ENCODE data around the gene FOXRED2.
A peak's percentile ranks its signal among the peaks of the same experiment; 100 is the strongest.
"Not testable (repeated sequence)": the region's sequence is repeated elsewhere in the genome, so short reads cannot be mapped to it uniquely, and the experiment has no call there.

Gene FOXRED2

DNA sequence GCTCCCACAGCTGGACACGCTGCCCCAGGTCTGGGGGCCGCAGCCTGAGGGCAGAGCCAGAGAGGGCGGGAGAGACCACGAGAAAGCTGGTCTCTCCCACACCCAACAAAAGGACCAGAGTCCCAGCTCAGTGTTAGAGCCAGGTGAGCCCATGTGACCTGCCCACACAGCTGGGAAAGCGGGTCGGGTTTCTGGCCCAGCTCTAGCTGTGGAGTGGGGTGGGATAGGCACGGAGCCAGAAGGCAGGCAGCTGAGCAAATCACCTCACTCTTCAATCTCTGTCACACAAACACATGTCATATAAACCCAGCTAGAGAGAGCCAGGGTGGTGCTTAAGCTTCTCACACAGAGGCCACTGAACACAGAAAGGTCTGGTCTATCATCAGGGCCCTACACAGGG, 29.9 kb upstream of the FOXRED2 start:
- Histone ChIP-seq H3K9me3 (no peaks in the 10 kb centered on the region), H3K27me3 (ENCODE audit: low read depth) (no peaks in the 10 kb centered on the region), H3K4me3 (no peak overlapping the region), H3K36me3 (replicated peaks) (no peaks in the 10 kb centered on the region), H3K4me1 (no peaks in the 10 kb centered on the region)
- in situ Hi-C loops (cut with MboI; ENCODE audit: low sequenced_read_pairs) = no loop called here
- no peak for DNase-seq (ENCODE audit: low spot score in 2 of 2)

GRCh38 chr22:36533320-36533719, 26.5 kb upstream of the FOXRED2 start:
- in situ Hi-C loops (cut with MboI; ENCODE audit: low sequenced_read_pairs); H3K9me3 ChIP-seq; H3K36me3 ChIP-seq (replicated peaks); DNase-seq (ENCODE audit: low spot score in 2 of 2); H3K4me1 ChIP-seq; H3K27me3 ChIP-seq (ENCODE audit: low read depth); H3K4me3 ChIP-seq: not testable (repeated sequence)

DNA sequence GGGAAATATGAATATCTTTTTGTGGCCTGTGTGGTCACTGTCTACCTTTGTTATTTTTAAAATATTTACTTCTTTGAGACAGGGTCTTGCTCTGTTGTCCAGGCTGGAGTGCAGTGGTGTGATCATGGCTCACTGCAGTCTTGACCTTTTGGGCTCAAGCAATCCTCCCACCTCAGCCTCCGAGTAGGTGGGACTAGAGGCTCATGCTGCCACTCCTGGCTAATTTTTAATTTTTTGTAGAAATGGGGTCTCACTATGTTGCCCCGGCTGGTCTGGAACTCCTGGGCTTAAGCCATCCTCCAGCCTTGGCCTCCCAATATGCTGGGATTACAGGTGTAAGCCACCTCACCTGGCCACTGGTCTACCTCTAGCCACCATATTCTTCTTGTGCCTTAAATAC, 25.6 kb upstream of the FOXRED2 start:
- Histone ChIP-seq H3K36me3 (replicated peaks) (peaks cover 10% of the 10 kb centered on the region), H3K4me1 (peaks cover 10% of the 10 kb centered on the region; the same call in 1 of the 2 replicates), H3K27me3 (ENCODE audit: low read depth) (no peaks in the 10 kb centered on the region), H3K4me3 (no peak overlapping the region), H3K9me3 (no peaks in the 10 kb centered on the region)
- DNase-seq (ENCODE audit: low spot score in 2 of 2) = no peak
- in situ Hi-C loops (cut with MboI; ENCODE audit: low sequenced_read_pairs) = no loop called here

DNA sequence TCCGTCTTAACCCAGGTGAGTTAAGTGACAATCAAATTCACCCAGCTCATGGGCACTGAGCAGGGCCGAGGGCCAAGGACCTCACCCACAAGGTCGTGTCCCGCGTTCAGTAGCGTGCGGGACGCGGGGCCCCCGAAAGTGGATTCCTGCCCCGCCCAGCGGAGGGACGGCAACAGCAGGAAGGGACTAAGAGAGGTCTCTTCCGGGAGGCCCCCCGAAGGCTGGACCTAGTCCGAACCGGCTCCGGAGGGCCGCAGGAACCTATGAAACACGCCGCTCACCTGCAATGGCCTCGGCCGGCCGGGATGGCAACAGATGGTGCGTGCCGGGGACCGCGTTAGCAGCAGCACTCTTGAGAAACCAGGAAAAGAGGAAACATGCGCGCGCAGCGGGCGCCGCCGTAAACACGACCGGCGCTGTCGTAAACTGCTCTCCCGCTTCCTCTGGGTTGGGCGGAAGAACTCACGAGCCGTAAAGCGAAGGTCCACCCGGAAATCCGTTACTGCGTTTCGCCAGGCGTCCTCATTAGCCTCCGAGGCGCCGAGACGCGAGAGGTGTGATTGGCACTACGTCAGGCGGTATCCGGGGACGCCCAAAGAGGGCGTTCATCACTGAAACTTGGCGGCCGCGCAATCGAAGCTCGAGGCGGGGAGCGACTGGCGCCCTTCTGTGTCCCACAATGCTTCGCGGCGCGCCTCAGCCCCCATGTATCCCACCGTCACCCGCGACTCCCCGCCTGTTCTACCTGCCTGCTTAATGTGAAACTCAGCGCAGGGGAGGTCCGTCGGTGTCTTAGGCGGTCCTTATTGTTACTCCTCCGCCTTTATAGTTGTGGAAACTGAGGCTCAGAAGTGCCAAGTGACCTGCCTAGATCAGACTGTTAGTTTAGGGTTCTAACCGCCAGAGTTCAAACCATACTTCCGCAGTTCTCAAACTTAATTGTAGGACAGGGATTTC, 22.2 kb upstream of the FOXRED2 start, which contains the start of gene EIF3D:
EIF3D (minus strand) TSS at position 372 of the 957 bp plus-strand sequence. CDS start 3,045 bp downstream, outside the sequence.
- Histone ChIP-seq H3K4me1 (peaks cover 13% of the 10 kb centered on the region; the same call in 1 of the 2 replicates), H3K4me3 (peak within 1 kb of the TSS; percentile 87), H3K27me3 (ENCODE audit: low read depth) (no peaks in the 10 kb centered on the region), H3K36me3 (replicated peaks) (peaks cover 43% of the 10 kb centered on the region), H3K9me3 (no peaks in the 10 kb centered on the region)
- peak; percentile 96 to 98 for DNase-seq (ENCODE audit: low spot score in 2 of 2)
- in situ Hi-C loops (cut with MboI; ENCODE audit: low sequenced_read_pairs) = no loop called here

DNA sequence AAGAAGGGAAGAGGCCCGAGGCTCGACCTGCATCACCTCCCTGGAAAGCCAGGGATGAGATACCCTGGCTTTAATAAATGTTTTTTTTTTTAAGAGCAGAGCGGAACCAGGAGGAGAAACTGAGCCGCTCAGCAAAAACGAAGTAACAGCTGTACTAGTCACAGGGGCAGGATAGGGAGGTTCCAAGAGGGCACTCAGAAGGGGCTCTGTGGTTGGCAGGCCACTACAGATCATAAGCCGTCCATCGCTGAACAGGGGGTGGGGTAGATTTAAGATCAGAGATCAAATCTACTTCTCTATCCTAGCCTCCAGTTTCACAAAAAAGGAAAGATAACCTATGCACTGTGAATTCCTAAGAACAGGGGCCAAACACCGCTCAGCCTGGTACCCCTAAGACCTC, 21.5 kb upstream of the FOXRED2 start:
- in situ Hi-C loops (cut with MboI; ENCODE audit: low sequenced_read_pairs) = no loop called here
- H3K4me1 ChIP-seq = peaks cover 13% of the 10 kb centered on the region; the same call in 1 of the 2 replicates
- peak; percentile 5 to 31 for DNase-seq (ENCODE audit: low spot score in 2 of 2)
- no peaks in the 10 kb centered on the region for H3K27me3 ChIP-seq (ENCODE audit: low read depth)
- no peaks in the 10 kb centered on the region for H3K9me3 ChIP-seq
- peak overlapping the region; percentile 87 for H3K4me3 ChIP-seq
- H3K36me3 ChIP-seq (replicated peaks) = peaks cover 50% of the 10 kb centered on the region

DNA sequence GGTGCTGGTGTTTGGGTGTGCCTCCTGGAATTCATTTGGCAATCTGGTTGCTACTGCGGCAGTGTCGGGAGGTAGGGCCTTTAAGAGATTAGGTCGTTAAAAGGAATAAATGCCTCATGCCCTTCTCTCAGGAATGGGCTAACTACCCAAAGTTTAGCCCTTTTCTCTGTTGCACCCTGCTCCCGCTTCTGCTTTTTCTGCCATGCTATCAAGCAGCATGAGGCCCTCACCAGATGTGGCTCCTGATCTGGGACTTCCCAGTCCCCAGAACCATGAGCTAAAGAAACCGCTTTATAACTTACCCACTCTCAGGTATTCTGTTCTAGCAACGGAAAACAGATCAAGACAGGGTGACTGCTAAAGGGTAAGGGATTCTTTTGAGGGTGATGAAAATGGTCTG, 15.8 kb upstream of the FOXRED2 start:
- in situ Hi-C loops (cut with MboI; ENCODE audit: low sequenced_read_pairs) = loop anchor here (25.0 kb wide), 2 partner anchors 1365 to 1965 kb away; no protein-coding TSS in a partner anchor
- Histone ChIP-seq H3K9me3 (no peaks in the 10 kb centered on the region), H3K4me1 (peaks cover 5% of the 10 kb centered on the region; the same call in 1 of the 2 replicates), H3K4me3 (no peak overlapping the region), H3K36me3 (replicated peaks) (peaks cover 97% of the 10 kb centered on the region), H3K27me3 (ENCODE audit: low read depth) (no peaks in the 10 kb centered on the region)
- DNase-seq (ENCODE audit: low spot score in 2 of 2) = no peak

DNA sequence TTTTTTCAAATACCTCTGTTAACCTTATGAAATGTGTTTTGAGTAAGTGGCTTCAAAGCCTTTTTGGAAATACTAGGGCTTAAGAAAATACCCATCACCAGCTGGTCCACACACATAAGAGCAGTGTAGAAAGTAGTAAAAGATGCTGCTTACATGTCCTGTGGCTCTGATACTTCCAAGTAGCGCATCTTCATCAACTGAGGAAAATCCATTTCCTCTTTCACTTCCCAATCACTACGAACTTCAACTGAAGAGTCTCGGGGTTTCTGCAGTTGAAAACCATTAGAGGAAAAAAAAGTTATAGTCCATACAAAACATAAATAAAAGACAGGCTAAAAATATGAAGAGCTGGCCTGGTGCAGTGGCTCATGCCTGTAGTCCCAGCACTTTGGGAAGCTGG, 13.6 kb upstream of the FOXRED2 start:
- Histone ChIP-seq H3K4me3 (no peak overlapping the region), H3K9me3 (no peaks in the 10 kb centered on the region), H3K36me3 (replicated peaks) (peaks cover 96% of the 10 kb centered on the region), H3K4me1 (no peaks in the 10 kb centered on the region), H3K27me3 (ENCODE audit: low read depth) (no peaks in the 10 kb centered on the region)
- DNase-seq (ENCODE audit: low spot score in 2 of 2) = no peak
- in situ Hi-C loops (cut with MboI; ENCODE audit: low sequenced_read_pairs) = loop anchor here (25.0 kb wide), 2 partner anchors 1367 to 1967 kb away; no protein-coding TSS in a partner anchor

DNA sequence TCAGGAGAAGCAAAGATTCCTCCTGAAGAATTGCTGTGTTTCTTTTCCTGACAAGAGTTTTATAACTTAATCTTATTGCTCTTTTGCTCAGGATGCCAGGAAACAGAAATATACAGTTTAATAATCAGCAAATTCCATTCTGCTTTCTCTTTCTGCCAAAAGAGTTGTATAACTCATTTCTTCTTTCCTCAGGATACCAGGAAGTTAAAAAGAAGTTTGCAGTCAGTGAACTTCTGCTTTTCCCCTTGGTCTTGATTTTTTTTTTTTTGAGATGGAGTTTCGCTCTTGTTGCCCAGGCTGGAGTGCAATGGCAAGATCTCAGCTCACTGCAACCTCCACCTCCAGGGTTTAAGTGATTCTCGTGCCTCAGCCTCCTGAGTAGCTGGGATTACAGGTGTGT, 13.1 kb upstream of the FOXRED2 start:
- in situ Hi-C loops (cut with MboI; ENCODE audit: low sequenced_read_pairs) = loop anchor here (25.0 kb wide), 2 partner anchors 1367 to 1967 kb away; no protein-coding TSS in a partner anchor
- H3K27me3 ChIP-seq (ENCODE audit: low read depth); H3K9me3 ChIP-seq; H3K4me1 ChIP-seq; H3K4me3 ChIP-seq; DNase-seq (ENCODE audit: low spot score in 2 of 2): not testable (repeated sequence)
- H3K36me3 ChIP-seq (replicated peaks) = peaks cover 96% of the 10 kb centered on the region

GRCh38 chr22:36514766-36515165, 7.9 kb upstream of the FOXRED2 start:
- H3K9me3 ChIP-seq = no peaks in the 10 kb centered on the region
- H3K4me1 ChIP-seq = no peaks in the 10 kb centered on the region
- no peak overlapping the region for H3K4me3 ChIP-seq
- peaks cover 91% of the 10 kb centered on the region for H3K36me3 ChIP-seq (replicated peaks)
- in situ Hi-C loops (cut with MboI; ENCODE audit: low sequenced_read_pairs) = loop anchor here (25.0 kb wide), 2 partner anchors 1373 to 1973 kb away; no protein-coding TSS in a partner anchor
- no peaks in the 10 kb centered on the region for H3K27me3 ChIP-seq (ENCODE audit: low read depth)
- no peak for DNase-seq (ENCODE audit: low spot score in 2 of 2)

GRCh38 chr22:36512991-36513390, 6.2 kb upstream of the FOXRED2 start:
- no peaks in the 10 kb centered on the region for H3K27me3 ChIP-seq (ENCODE audit: low read depth)
- in situ Hi-C loops (cut with MboI; ENCODE audit: low sequenced_read_pairs) = loop anchor here (25.0 kb wide), 2 partner anchors 1374 to 1974 kb away; no protein-coding TSS in a partner anchor
- no peak overlapping the region for H3K4me3 ChIP-seq
- no peaks in the 10 kb centered on the region for H3K9me3 ChIP-seq
- H3K4me1 ChIP-seq = no peaks in the 10 kb centered on the region
- peaks cover 77% of the 10 kb centered on the region for H3K36me3 ChIP-seq (replicated peaks)
- no peak for DNase-seq (ENCODE audit: low spot score in 2 of 2)

DNA sequence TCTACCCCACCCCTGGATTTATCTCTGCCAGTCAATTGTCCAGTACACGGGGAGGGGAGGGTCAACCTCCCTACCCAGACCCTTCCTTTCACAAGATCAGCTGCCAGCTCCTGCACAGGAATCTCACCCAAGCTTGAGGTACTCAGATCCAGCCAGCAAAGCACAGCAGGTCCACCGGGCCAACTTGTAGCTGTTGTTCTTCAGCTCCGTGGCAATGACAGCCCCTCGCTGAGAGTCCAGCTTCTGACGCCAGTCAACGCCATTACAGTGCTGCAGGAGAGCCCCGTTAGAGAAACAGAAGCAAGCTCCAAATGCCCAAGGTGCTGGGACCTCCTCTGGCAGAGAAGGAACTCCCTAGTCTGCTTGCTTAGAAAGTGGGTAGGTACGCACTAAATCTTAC, 5.5 kb upstream of the FOXRED2 start:
- H3K4me1 ChIP-seq = peaks cover 2% of the 10 kb centered on the region
- no peak for DNase-seq (ENCODE audit: low spot score in 2 of 2)
- in situ Hi-C loops (cut with MboI; ENCODE audit: low sequenced_read_pairs) = loop anchor here (25.0 kb wide), 2 partner anchors 1375 to 1975 kb away; no protein-coding TSS in a partner anchor
- no peaks in the 10 kb centered on the region for H3K9me3 ChIP-seq
- no peak overlapping the region for H3K4me3 ChIP-seq
- peaks cover 70% of the 10 kb centered on the region for H3K36me3 ChIP-seq (replicated peaks)
- H3K27me3 ChIP-seq (ENCODE audit: low read depth) = no peaks in the 10 kb centered on the region

DNA sequence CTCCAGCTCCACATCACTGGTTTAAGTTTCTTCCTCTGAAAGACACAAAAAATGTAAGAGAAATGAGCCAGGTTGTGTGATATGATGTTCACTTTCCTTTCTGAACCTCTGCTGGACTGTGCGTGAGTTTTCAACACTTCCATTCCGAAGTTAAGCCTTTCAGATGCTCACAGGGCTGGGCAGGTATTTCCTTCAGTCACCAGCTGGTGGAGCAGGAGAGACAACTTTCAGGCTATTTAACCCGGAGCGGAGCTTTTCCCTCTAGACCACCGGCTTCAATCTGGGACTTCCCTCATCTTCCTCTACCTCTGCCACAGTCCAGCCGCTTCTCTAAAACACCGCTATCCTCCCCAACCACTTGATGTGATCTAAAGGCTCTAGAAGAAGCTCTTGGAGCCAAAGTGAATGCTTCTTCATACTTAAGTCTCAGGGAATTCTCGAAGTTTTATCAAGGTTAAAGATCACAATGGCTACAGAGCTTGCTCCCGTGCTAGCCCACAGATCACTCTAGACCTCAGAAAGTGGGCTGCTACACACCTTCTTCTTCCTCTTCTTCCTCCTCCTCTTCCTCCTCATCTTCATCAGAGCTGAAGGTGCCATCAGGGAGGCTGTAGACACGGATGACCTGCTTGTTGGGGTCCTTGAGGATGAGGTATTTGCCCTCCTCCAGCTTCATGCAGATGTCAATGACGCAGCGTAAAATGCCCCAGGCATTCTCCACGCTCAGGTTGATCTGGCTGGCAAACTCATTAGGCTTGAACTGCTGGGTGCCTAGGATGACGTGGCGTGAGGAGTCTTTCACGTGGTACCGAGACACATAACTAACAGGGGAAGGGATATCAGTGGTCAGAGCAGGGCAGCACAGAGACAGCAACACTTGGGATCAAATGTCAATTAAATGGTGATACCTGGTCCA, 4.4 kb upstream of the FOXRED2 start:
- no peaks in the 10 kb centered on the region for H3K27me3 ChIP-seq (ENCODE audit: low read depth)
- in situ Hi-C loops (cut with MboI; ENCODE audit: low sequenced_read_pairs) = loop anchor here (25.0 kb wide), 2 partner anchors 1376 to 1976 kb away; no protein-coding TSS in a partner anchor
- no peak overlapping the region for H3K4me3 ChIP-seq
- peaks cover 59% of the 10 kb centered on the region for H3K36me3 ChIP-seq (replicated peaks)
- DNase-seq (ENCODE audit: low spot score in 2 of 2) = peak; percentile 46 to 75
- no peaks in the 10 kb centered on the region for H3K9me3 ChIP-seq
- H3K4me1 ChIP-seq = peaks cover 9% of the 10 kb centered on the region

DNA sequence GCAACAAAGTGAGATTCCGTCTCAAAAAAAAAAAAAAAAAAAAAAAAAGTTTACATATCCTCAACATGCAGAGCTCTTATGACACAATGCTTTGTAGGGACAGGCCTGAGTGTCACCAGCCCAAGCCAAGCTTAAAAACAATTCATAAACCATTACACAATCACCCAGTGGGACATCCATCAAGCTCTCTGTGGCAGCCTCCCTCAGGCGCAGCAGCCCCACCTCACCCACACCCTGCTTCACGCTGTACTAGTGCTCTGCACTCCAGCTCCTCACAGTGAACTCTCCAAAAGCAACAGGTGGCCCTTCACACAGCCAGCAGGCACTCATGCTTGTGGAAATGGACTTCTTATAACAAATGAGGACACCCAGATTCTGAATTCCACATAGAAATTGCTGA, 3.5 kb upstream of the FOXRED2 start:
- H3K9me3 ChIP-seq = no peaks in the 10 kb centered on the region
- no peak overlapping the region for H3K4me3 ChIP-seq
- peaks cover 56% of the 10 kb centered on the region for H3K36me3 ChIP-seq (replicated peaks)
- in situ Hi-C loops (cut with MboI; ENCODE audit: low sequenced_read_pairs) = loop anchor here (25.0 kb wide), 2 partner anchors 1377 to 1977 kb away; no protein-coding TSS in a partner anchor
- H3K4me1 ChIP-seq = peaks cover 15% of the 10 kb centered on the region
- no peaks in the 10 kb centered on the region for H3K27me3 ChIP-seq (ENCODE audit: low read depth)
- DNase-seq (ENCODE audit: low spot score in 2 of 2) = no peak

Measured in HAP-1 (cell line).